ENCODE measurements around the gene NCOR2.
"Not testable (repeated sequence)": the region's sequence is repeated elsewhere in the genome, so short reads cannot be mapped to it uniquely, and the experiment has no call there.

NCOR2 gene

GRCh38 chr12:124601706-124602105 is 34.3 kb upstream of the NCOR2 start:
- no peak for DNase-seq (ENCODE audit: low read depth in 2 of 2)

GRCh38 chr12:124599074-124599999 is 31.9 kb upstream of the NCOR2 start:
- no peak for DNase-seq (ENCODE audit: low read depth in 2 of 2)

GRCh38 chr12:124597041-124597440 is 29.6 kb upstream of the NCOR2 start:
- no peak for DNase-seq (ENCODE audit: low read depth in 2 of 2)

- DNase-seq (ENCODE audit: low read depth in 2 of 2), result no peak
These were observed 28.0 kb upstream of the NCOR2 start for GRCh38 chr12:124595444-124595843.

GRCh38 chr12:124594851-124595250 is 27.4 kb upstream of the NCOR2 start:
- no peak for DNase-seq (ENCODE audit: low read depth in 2 of 2)

- DNase-seq (ENCODE audit: low read depth in 2 of 2), result no peak
These were observed 26.5 kb upstream of the NCOR2 start for GRCh38 chr12:124593851-124594401.

GRCh38 chr12:124593176-124593575 is 25.8 kb upstream of the NCOR2 start:
- DNase-seq (ENCODE audit: low read depth in 2 of 2), result no peak

- DNase-seq (ENCODE audit: low read depth in 2 of 2), result no peak
These were observed 25.2 kb upstream of the NCOR2 start for GRCh38 chr12:124592481-124593160.

GRCh38 chr12:124592050-124592449 is 24.6 kb upstream of the NCOR2 start:
- DNase-seq (ENCODE audit: low read depth in 2 of 2), result no peak

GRCh38 chr12:124590447-124590846 is 23.0 kb upstream of the NCOR2 start:
- DNase-seq (ENCODE audit: low read depth in 2 of 2), result no peak

GRCh38 chr12:124588751-124589267 is 21.4 kb upstream of the NCOR2 start:
- peak; percentile 51 to 57 for DNase-seq (ENCODE audit: low read depth in 2 of 2)

GRCh38 chr12:124588018-124588634 is 20.7 kb upstream of the NCOR2 start:
- no peak for DNase-seq (ENCODE audit: low read depth in 2 of 2)

GRCh38 chr12:124586756-124587155 is 19.3 kb upstream of the NCOR2 start:
- no peak for DNase-seq (ENCODE audit: low read depth in 2 of 2)

- DNase-seq (ENCODE audit: low read depth in 2 of 2), result not testable (repeated sequence)
These were observed 17.1 kb upstream of the NCOR2 start for GRCh38 chr12:124584494-124584893.

- no peak for DNase-seq (ENCODE audit: low read depth in 2 of 2)
These were observed 16.4 kb upstream of the NCOR2 start for GRCh38 chr12:124583854-124584253.

- no peak for DNase-seq (ENCODE audit: low read depth in 2 of 2)
These were observed 14.7 kb upstream of the NCOR2 start for GRCh38 chr12:124582108-124582424.

- no peak for DNase-seq (ENCODE audit: low read depth in 2 of 2)
These were observed 14.1 kb upstream of the NCOR2 start for GRCh38 chr12:124581307-124582107.

GRCh38 chr12:124579921-124580517 is 12.6 kb upstream of the NCOR2 start:
- DNase-seq (ENCODE audit: low read depth in 2 of 2), result no peak

GRCh38 chr12:124578854-124579253 is 11.4 kb upstream of the NCOR2 start:
- DNase-seq (ENCODE audit: low read depth in 2 of 2), result no peak

GRCh38 chr12:124578445-124578844 is 11.0 kb upstream of the NCOR2 start:
- DNase-seq (ENCODE audit: low read depth in 2 of 2), result no peak

GRCh38 chr12:124577986-124578385 is 10.6 kb upstream of the NCOR2 start:
- DNase-seq (ENCODE audit: low read depth in 2 of 2), result no peak

All from stimulated activated CD8-positive, alpha-beta memory T cell treated with anti-CD3 and anti-CD28 coated beads, Interleukin-7, amount 100 ng/mL, for 4 hours (primary cell).